ENCODE measurements around the gene NHERF1.
A peak's percentile ranks its signal among the peaks of the same experiment; 100 is the strongest.

Gene NHERF1

DNA sequence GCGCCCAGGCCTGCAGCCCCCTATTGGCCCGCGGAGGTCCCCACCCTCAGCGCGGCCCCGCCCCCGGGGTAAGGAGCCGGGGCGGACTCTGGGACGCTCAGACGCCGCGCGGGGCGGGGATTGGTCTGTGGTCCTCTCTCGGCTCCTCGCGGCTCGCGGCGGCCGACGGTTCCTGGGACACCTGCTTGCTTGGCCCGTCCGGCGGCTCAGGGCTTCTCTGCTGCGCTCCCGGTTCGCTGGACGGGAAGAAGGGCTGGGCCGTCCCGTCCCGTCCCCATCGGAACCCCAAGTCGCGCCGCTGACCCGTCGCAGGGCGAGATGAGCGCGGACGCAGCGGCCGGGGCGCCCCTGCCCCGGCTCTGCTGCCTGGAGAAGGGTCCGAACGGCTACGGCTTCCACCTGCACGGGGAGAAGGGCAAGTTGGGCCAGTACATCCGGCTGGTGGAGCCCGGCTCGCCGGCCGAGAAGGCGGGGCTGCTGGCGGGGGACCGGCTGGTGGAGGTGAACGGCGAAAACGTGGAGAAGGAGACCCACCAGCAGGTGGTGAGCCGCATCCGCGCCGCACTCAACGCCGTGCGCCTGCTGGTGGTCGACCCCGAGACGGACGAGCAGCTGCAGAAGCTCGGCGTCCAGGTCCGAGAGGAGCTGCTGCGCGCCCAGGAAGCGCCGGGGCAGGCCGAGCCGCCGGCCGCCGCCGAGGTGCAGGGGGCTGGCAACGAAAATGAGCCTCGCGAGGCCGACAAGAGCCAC, at the start of gene NHERF1:
TSS of gene NHERF1 (plus strand) at position 100 of the 750 bp plus-strand sequence. CDS start at position 319, 219 bp downstream.
- peak; percentile 39 for DNase-seq

DNA sequence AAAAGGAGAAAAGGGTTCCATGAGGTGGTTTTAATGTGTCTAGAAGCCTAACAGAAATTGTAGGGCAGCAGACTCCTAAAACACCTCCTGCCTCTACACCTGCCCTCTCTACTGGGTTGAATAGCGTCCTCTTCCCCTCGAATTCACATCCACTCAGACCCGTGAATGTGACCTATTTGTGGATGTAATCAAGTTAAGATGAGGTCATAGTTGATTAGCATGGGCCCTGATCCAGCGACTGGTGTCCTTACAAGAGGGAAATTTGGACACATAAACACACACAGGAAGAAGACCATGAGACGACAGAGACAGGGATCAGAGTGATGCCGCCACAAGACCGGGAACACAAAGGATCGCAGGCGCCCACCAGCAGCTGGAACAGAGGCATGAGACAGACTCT, 49.2 kb upstream of the NHERF1 start:
- DNase-seq = peak; percentile 61

DNA sequence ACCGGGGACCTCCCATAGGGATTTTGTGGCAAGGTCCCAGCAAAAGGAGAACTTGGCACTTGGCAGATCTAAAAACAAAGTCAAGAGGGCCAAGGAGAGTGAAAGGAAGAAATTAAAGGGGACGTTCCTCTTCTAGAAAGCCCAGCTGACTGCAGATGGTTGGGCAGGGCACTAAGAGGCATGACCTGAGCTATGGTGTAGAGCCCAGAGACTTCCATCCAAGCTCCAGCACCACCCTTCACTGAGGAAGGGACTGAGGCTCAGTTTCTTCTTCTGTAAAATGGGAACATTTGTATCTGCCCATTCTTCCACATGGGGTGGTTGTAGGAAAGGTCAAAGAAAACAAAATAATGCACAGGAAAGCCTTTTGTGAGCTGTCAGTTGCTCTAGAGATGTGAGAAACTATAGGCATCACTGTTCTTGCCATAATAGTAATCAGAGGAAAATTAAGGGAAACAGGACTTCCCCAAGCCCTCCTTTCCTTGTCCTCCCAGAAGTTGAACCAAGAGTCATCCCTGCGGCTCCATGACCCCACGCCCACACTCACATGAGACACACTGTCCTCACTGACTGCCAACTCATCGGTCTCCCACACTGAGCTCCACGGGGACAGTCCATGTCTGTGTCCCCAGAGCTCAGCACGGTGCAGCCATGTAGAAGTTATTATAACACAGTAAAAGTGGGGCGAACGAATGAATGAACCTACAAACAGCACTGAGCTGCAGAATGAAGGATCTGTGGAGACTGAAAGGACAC, 46.1 kb upstream of the NHERF1 start:
- no peak for DNase-seq

DNA sequence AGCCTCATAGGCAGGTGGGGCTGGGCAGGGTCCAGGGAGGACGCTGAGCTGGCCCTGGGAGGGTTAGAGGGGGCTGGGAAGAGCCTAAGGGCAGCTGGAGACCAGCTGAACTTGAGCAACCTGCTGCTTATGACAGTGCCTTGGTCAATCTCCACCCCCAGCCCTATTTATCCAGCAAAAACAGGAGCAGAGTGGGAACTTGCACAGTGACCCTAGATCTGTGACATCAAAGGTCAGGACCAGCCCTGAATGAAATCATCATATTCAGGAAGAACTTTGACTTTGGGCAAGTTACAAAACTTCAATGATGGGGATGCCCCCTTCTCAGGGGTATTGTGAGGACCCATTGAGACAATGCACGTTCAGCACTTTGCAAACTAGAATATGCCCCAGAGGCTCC, 45.1 kb upstream of the NHERF1 start:
- DNase-seq = no peak

DNA sequence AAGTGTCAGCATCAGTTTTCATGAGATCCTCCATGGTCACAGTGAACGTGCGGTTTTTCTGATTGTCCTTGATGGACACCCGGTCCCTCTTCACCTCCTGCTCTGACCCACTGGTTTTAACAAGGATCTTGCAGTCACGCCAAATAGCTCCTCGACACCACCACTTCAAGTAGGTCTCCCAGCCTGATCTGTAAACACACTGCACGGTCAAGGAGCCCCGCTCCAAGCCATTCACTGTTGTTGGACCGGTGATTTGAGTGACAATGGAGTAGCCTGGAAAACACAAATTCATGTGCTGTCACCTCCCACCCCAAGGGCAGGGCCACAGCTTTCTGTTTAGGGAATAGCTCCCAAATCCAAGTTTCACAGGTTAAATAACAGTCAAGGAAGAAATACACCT, 43.9 kb upstream of the NHERF1 start:
- no peak for DNase-seq

DNA sequence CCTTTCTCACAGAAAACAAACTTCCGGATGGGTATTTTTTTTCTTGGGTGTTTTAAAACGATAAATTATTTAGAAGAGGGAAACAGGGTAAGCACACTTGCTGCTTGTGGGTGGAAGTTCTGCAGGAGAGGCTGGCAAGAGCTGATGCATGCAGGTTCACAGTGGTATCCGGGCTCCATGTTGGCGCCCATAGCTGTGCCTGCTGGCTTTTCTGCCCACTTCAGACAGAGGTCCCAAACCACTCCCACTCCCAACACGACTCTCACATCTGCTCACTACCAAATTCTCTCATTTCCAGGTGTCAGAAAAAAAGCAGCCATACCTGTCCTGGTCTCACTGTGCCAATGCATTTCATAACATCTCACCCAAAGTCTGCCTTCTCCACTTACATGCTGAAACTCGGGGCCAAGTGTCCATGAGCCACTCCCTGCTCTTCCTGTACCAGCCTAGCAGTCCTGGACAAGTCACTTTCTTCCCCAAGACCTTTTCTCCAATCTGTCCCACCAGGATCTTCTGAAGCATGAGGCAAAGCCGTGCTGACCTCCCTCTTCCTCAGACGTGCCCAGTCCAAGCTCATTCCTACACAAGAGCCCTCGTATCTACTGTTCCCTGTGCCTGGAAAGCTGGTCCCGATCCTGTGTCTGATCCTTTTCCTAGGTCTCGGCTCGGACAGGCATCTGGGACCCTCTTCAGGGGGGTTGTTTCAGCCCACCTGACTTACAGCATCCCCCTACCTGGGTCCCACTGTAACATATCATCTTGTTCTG, 37.2 kb upstream of the NHERF1 start:
- no peak for DNase-seq

DNA sequence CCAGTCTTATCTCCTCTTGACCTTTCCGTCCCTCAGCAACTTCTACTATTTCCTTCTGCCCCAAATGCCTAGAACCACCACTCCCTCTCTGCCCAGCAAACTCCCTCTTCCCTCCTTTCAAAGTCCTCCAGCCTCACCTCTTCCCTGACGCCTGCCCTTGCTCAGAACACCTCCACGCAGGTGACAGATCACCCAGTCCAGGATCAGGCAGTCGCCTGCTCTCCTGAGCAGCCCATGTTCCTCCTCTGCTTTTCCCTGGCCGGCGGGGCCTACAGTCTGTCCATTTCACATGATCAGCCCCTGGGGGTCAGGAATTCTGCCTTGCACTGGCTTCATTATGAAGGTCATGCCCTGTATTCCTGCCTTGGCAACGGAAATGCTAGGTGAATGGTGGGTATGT, 36.1 kb upstream of the NHERF1 start:
- DNase-seq = no peak

DNA sequence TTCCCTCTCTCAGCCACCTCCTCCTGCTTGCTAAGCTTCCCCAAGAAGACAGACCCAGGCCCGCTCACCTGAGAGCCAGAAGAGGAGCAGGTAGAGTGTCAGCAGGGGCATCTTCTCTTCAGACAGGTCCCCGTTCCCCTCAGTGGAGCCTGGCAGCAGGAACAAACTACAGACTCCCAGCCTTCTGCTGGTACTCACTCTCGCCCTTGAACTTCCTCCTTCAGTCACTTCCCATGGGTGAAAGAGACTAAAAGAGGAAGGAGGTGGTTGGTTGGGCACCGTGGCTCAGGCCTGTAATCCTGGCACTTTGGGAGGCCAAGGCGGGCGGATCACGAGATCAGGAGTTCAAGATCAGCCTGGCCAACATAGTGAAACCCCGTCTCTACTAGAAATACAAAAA, 35.7 kb upstream of the NHERF1 start, which contains the start of gene CD300LF:
TSS of gene CD300LF (minus strand) at position 168 of the 400 bp plus-strand sequence. CDS start at position 111, 57 bp downstream.
- DNase-seq = no peak

DNA sequence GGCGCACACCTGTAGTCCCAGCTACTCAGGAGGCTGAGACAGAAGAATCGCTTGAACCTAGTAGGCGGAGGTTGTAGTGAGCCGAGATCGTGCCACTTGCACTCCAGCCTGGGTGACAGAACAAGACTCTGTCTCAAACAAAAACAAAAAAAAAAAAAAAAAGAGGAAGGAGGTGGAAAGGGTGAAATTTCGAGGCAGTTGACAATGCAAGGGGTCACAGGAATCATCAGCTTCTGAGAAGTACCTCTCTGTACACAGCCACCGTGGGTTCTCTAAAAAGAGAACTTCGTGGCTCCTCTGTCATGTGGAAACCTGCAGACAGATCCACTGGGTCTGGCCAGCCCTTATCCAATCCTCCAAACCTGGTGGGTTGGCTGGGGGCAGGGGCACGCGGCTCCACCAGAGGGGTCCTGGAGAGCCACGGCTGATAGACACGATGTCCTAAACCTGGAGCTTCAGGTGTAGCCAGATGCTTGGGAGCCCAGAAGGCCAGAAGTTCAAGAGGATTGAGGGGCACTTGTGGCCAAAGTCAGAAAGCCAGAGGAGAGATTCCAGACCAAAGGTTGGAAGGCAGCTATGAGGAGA, 35.2 kb upstream of the NHERF1 start:
- no peak for DNase-seq

DNA sequence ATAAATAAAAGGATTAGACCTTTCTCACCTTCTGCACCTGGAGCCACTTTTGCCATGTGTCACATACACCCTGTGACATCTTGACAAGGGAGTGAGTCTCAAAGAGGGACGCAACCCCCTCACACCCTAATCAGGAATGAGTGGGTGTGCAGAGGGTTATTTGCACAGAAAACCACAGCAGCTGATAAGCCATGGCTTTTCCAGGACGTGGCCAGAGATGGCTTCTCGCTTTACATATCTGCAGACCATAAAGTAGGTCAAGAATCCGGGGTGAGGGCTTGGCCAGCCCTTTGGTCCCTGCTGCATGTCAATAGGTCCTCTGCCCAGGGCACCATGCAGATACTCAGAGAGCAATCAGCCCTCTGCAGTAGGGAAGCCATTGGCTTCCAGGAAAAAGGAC, 33.3 kb upstream of the NHERF1 start:
- DNase-seq = no peak

DNA sequence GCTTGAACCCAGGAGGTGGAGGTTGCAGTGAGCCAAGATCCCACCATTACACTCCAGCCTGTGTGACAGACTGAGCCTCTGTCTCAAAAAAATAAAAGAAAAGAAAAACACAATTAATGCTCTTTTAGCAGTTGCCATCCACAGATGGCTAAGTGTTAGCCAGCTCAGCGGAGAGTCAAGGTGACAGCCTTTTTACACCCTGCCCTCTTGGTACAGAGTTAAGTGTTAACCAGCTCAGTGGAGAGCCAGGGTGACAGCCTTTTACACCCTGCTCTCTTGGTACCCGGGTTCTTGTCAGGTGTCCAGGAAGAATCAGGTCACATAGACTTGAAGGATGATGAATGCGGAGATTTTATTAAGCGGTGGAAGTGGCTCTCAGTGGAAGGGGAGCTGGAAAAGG, 27.9 kb upstream of the NHERF1 start:
- no peak for DNase-seq

DNA sequence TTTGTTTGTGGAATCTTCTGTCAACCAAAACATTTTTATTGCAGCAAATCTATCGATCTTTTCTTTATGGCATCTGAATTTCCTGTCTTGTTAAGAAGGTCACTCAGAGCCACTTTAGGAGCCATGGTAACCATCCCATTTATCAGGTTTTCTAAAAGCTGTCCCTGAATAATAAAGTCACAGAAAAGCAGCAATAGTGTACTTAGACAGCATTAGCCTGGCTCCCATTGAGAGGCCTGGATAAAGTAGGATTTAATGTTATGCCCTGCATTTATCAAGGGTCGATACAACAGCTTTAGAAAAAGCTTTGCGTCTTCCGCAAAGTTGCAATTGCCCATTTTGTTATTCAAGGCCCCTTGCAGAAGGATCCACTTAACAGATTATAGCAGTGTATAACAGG, 25.6 kb upstream of the NHERF1 start:
- no peak for DNase-seq

DNA sequence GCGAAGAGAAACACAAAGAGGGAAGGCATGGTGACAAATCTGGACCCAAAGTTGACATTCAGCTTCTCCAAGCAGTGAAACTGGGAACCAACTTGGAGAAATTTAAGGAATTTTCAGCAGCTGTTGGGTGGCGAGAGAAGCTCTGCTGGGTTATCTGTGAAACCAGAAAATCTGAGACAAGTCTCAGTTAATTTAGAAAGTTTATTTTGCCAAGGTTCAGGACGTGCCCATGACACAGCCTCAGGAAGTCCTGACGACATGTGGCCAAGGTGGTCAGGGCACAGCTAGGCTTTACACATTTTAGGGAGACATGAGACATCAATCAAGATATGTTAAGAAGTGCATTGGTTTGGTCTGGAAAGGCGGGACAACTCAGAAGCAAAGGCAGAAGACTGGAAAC, 24.5 kb upstream of the NHERF1 start:
- no peak for DNase-seq

DNA sequence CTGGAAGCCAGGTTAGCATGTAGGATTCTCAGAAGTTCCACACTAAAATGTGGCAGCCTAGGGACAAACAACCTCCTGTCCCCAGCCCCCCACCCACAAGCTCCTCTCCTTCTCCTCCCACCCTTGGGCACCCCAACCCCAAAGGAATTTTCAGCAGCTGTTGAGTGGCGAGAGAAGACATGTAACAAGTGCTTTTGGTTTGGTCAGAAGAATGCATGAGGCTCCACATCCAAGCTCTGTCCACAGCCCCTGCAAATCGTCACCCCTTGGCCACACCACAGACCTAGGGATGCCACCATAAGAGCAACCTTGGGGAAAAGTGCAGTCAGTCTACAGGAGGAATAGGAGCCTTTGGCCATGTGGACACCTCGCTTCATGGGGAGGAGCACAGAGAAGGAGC, 23.3 kb upstream of the NHERF1 start:
- DNase-seq = no peak

DNA sequence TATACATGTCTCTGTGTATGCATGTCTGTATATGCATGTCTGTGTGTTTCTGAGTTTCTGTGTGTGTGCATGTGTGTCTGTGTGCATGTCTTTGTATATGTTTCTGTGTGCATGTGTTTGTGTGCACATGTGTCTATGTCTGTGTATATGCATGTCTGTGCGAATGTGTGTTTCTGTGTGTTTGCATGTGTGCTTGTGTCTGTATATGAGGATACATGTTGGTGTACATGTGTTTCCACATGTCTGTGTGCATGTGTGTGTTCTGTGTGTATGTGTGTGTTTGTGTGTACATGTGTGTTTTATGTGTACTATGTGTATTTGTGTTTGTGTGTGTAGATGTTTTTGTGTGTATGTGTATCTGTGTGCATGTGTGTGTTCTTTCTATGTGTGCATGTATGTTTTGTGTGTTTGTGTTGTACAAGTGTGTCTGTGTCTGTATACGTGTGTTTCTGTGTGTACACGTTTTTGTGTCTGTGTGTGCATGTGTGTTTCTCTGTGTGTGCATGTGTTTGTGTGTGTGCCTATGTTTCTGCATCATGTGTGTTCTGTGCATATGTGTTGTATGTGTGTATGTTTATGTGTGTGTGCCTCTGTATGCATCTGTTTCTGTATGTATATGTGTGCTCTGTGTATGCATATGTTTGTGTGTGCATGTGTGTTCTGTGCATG, 20.3 kb upstream of the NHERF1 start:
- DNase-seq = no peak

DNA sequence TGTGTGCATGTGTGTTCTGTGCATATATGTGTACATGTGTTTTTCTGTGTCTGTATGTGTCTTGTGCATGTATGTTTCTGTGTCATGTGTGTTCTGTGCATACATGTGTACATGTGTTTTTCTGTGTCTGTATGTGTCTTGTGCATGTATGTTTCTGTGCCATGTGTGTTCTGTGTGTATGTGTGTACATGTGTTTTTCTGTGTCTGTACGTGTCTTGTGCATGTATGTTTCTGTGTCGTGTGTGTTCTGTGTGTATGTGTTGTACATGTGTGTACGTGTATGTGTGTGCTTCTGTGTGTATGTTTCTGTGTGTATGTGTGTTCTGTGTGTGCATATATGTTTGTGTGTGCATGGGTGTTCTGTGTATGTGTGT, 19.7 kb upstream of the NHERF1 start:
- no peak for DNase-seq

DNA sequence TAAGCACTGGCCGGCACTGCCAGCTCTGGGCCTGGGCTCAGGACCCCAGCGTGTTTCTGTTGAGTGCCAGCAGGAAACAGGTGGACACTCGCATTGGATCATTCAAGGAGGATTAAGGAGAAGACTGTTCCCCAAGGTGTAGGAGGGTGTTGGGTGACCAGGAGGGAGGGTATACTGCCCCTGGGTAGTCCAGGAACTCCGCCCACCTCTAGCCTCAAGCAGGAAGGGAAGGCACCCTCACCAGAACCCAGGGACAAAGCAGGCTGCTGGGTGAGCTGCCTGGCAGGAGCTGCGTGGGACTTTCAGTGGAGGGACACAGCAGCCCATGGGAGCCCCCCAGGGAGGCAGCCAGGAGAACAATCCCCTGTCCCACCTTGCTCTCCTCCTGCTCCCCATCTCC, 19.1 kb upstream of the NHERF1 start:
- DNase-seq = no peak

DNA sequence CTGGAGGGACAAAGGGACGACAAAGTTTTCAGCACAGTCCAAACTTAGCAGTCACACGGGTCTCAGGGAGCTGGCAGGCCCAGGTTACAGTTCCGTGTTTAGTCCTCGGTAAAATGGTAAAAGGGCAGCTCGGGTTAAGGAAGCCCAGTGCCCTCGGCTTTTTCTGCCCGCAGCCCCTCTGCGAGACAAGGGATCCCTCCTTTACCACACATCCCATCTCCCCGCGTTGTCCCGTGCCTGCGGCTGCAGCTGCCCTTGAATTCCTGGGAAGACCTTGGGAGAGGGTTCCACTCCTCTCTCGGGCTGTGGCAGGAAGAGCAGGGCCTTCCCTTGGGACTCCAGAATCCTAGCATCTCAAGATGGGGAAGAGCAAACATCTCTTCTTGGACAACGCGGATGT, 18.6 kb upstream of the NHERF1 start:
- DNase-seq = no peak

DNA sequence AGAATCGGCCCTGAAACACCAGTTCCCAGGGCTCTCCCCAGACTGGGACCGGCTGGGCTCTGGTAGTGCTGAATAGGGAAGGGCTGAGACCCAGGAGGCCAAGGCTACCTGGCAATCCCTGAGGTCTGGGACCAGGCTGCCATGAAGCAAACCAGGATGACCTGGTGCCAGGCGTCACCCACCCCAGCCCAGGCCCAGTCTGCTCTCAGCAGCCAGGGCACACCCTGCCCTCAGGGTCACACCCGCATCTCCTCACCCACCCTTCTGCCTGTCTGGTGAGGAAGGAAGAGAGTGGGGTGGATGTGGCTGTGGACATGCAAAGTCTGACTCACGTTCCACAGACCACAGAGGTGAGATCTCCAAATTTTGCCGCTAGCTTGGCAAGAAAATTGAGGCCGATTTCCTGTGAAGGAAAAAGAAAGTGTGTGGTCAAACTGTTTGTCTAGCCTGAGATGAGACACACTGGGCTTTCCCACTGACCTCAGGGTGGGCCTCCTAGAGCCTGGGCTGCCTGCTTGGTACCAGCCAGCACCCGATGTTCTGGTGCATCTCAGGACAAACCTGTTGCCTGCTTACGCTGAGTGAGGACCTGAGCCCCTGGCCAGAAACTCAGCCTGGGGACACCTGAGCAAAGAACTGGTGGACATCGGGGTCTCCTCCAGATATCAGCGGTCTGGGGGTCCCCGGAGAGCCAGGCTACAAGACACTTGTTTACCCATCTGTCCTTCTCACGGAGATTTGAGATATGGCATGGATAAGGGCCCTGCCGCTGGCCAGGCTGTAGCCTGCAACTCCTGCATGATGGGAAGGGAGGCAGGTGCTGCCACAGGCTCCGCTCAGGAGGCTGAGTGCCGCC, 17.7 kb upstream of the NHERF1 start:
- no peak for DNase-seq

DNA sequence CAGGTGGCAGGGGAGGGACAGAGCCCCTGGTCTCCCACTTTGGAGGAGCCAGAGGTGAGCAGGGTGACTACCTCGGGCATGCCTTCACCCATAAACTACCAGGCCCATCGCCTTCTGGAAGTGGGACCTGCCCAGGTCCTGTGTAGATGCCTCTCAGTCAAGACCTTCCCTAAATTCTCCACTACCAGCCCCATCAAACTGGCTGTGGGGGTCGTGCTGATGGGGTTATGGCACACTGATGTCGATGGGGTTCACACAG, 17.2 kb upstream of the NHERF1 start:
- DNase-seq = no peak

DNA sequence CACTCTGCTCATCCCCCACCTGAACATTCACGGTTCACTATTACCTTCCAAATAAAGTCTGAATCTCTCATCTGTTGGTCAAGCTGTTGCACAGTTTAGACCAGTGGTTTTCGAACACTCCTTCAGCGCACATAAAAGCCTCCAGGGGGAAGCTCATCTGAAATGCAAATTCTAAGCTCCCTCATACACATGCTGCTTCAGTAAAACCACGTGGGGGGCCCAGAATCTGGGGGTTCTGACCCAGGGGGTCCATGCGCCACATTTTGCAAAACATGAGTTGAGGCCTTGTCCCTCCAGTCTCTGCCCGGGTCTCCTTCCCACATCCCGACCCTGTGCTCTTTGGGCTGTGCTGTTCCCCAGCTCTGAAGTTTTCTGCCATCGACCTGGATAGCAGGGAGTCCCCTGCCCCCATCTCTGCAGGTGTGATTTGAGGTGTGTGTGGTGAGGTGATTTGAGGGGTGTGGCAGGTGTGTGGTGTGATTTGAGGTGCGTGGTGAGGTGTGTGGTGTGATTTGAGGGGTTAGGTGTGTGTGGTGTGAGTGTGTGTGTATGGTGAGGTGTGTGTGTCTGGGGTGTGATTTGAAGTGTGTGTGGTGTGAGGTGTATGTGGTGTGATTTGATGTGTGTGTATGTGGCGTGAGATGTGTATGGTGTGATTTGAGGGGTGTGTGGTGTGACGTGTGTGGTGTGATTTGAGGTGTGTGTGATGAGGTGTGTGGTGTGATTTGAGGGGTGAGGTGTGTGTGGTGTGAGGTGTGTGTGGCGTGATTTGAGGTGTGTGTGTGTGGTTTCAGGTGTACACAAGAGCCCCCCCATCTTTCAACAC, 16.2 kb upstream of the NHERF1 start:
- DNase-seq = no peak

All from NCI-H2029 treated with DMSO at 0.1 percent for 48 hours (cell line).